ENCODE data around the gene RERE. TPM values are rescaled to one million over a fixed set of nuclear protein-coding genes. Genes with fewer than 3 reads are reported as not detected.

The RERE gene
- total RNA-seq, 4 donors from 2014 or later = 51.2 to 1,226 (median 253) TPM

DNA sequence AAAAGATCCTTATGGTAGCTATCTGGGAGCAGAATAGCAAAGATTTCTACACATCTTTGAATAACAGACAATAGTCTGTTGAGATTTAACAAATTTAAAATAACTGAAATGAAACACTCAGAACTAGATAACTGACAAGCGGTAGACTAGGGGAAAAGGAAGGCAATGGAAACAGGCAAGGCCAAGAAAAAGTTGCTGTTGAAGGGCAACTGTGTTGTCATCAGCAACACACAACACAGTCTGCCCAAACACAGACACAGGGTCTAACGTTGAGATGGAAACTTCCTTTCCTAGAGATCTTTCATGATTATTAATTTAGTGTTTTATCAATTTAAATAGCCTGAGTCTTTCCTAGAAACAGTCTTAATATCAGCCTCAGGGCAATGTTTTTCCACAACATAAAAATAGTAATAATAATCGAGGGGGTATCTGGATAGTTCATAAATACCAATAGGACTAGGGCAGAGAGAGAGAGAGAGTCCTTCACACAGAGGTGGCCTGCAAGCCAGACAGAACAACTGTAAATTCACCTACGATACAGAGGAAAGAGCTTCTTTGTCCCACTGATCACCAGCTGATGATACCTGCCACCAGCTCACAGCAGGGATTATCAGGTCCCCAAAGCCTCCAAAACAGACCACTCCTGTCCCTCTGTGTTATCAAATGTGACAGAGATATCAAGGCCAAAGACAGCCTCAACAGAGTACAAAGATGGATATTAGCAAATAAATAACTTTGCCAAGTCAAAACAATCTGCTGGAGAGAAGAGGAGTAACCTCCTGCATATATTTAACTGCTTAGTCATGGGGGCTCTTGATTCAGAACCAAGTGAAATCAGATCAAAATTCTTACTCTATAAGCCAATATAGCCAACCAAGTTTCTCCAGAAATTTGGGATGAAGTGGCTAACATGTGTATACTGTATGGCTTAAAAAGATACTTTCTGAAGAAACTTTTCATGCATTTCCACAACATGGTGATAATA, 254.3 kb downstream of the RERE start:
- TF ChIP-seq POLR2A (IDR thresholded peaks at IDR 0.05) = no peak
- TF ChIP-seq, protein P1, sequence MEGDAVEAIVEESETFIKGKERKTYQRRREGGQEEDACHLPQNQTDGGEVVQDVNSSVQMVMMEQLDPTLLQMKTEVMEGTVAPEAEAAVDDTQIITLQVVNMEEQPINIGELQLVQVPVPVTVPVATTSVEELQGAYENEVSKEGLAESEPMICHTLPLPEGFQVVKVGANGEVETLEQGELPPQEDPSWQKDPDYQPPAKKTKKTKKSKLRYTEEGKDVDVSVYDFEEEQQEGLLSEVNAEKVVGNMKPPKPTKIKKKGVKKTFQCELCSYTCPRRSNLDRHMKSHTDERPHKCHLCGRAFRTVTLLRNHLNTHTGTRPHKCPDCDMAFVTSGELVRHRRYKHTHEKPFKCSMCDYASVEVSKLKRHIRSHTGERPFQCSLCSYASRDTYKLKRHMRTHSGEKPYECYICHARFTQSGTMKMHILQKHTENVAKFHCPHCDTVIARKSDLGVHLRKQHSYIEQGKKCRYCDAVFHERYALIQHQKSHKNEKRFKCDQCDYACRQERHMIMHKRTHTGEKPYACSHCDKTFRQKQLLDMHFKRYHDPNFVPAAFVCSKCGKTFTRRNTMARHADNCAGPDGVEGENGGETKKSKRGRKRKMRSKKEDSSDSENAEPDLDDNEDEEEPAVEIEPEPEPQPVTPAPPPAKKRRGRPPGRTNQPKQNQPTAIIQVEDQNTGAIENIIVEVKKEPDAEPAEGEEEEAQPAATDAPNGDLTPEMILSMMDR (IDR thresholded peaks at IDR 0.05) = no peak
- no peaks in the 10 kb centered on the region for H3K36me3 ChIP-seq
- intact Hi-C loops (cut with DNase I; ENCODE audit: low total_unique reads) = no loop called here
- H3K27ac ChIP-seq = peak overlapping the region; percentile 68 to 72
- H3K9me3 ChIP-seq = no peaks in the 10 kb centered on the region
- peaks cover 0 to 13% of the 10 kb centered on the region in 2 donors for H3K4me1 ChIP-seq
- H3K27me3 ChIP-seq = no peaks in the 10 kb centered on the region
- H3K4me3 ChIP-seq = no peak overlapping the region
- no peak for DNase-seq

DNA sequence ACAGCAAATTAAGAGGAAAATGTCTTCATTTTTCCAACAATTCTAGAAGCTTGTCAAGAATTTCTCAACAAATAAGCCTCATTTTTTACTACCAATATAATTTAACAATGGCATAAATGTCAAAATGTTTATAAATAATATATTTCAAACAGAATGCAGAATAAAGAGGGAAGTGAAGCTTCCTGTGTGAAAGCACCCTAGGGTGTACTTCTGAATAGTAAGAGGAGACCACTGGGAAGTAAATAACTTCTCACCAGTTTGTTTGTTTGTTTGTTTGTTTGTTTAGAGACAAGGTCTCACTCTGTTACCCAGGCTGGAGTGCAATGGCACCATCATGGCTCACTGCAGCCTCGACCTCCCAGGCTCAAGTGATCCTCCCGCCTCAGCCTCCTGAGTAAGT, 255.2 kb downstream of the RERE start:
- intact Hi-C loops (cut with DNase I; ENCODE audit: low total_unique reads) = no loop called here

DNA sequence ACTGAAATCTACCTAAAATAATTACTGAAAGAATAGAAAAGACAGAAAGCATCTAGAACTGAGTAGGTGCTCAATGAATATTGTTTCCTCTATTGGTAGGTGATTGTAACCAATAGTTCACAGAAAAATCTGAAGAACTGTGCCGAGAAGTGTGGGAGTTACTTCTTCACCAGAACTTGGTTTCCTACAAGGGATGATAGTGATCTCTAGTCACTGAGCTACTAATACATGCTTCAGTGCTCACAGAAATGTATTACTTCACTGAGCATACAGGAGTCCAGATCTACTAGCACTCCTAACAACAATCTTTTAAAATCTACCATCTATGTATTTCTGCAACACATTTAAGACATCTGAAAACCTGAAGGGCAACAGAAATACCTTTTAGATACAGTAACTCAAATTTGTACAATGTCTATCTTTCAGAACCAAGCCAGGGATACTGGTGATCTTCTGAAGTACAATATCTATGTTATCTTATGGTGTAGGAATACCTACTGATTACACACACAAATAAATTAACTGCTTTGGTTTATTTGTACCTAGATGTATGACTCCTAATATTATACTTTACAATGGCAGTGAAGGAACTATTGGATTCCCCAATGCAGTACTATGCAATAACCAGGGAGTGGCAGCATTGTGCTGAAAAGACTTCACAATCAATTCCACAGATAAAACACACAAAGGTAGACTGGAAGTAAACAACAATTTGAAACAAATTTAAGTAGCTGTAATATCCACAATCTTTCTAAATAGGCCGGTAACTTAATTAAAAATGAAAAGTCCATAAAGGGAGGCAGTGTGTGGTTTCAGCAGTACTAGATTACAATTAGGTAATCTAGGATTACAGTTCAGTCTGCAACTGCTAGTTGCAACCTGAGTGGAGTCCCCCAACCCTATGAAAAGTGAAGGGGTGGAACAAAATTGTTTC, 256.6 kb downstream of the RERE start:
- no peak overlapping the region for H3K4me3 ChIP-seq
- peak overlapping the region; percentile 67 to 72 for H3K27ac ChIP-seq
- DNase-seq = peak in 1 of 2 donors; percentile 38
- peaks cover 0 to 14% of the 10 kb centered on the region in 2 donors for H3K4me1 ChIP-seq
- H3K27me3 ChIP-seq = no peaks in the 10 kb centered on the region
- intact Hi-C loops (cut with DNase I; ENCODE audit: low total_unique reads) = no loop called here
- H3K36me3 ChIP-seq = no peaks in the 10 kb centered on the region
- no peaks in the 10 kb centered on the region for H3K9me3 ChIP-seq
- TF ChIP-seq POLR2A (IDR thresholded peaks at IDR 0.05) = no peak
- TF ChIP-seq, protein P1 (IDR thresholded peaks at IDR 0.05) = peak; percentile 88 to 96 (median 92)

More for the DNA sequence above, 255.2 kb downstream of the RERE start:
- Histone ChIP-seq H3K36me3 (no peaks in the 10 kb centered on the region), H3K27me3 (no peaks in the 10 kb centered on the region), H3K27ac (peak overlapping the region; percentile 68 to 72), H3K4me1 (peaks cover 0 to 13% of the 10 kb centered on the region in 2 donors), H3K9me3 (no peaks in the 10 kb centered on the region), H3K4me3 (no peak overlapping the region)
- no peak for TF ChIP-seq POLR2A (IDR thresholded peaks at IDR 0.05)
- TF ChIP-seq, protein P1 (IDR thresholded peaks at IDR 0.05) = no peak
- DNase-seq = no peak

DNA sequence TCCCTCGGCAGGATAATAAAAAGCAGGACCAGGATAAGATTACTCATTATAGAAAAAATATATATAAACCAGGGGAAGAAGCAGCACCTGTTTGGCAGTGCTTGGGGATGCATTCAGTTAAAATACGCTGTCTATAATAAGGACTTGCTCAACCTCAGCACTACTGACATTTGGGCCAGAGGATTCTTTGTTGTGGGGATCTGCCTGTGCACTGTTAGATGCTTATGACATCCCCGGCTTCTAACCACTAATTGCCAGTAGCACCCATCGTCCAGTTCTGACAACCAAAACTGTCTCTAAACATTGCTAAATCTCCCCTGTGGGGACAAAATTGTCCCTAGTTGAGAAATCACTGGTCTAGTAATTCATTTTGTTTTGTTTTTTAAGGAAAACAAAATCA, 257.4 kb downstream of the RERE start:
- no peaks in the 10 kb centered on the region for H3K27me3 ChIP-seq
- no peak for DNase-seq
- H3K36me3 ChIP-seq = no peaks in the 10 kb centered on the region
- no peaks in the 10 kb centered on the region for H3K9me3 ChIP-seq
- TF ChIP-seq POLR2A (IDR thresholded peaks at IDR 0.05) = no peak
- TF ChIP-seq, protein P1 (IDR thresholded peaks at IDR 0.05) = no peak
- intact Hi-C loops (cut with DNase I; ENCODE audit: low total_unique reads) = no loop called here
- H3K4me3 ChIP-seq = no peak overlapping the region
- peak overlapping the region; percentile 49 to 67 for H3K27ac ChIP-seq
- H3K4me1 ChIP-seq = peaks cover 0 to 21% of the 10 kb centered on the region in 2 donors

Measured in uterus (tissue), 4 donors.